HL-60/S4 treated with retinoic acid at 250 ng/mL for 4 days and 3 days (cell line): ENCODE data around the gene NMNAT2.
"Not testable (repeated sequence)": the region's sequence is repeated elsewhere in the genome, so short reads cannot be mapped to it uniquely, and the experiment has no call there.

Experiments used
- in situ Hi-C: fragments of 300-500 bp; cut with MboI; formaldehyde crosslinking; loops from 2 replicates; pipeline ENCODE4 v1.7.0; 2022; ENCODE audit warnings: low sequenced_read_pairs

The NMNAT2 gene

GRCh38 chr1:183417772-183418491 is at the start of gene NMNAT2:
TSS of gene NMNAT2 (minus strand) at chr1:183418380. CDS start at chr1:183418267, 113 bp downstream.
- in situ Hi-C loops, result no loop called here

DNA sequence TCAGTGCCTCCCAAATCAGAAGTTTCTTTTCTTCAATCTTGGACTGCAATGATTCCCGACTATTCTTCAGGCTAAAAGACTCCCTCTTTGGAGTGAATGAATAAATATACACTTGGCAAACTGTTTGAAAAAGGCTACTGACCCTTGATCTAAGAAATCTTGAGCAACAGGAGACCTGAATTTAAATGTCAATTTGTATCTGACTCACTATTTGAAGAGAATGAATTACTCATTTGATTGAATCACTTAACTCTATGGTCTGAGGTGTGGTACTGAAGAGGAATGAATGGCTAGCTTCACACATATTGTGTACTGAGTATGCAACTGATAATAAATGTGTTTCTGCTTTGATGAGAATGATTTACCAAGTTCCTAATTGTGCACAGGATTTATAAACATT is 49.5 kb upstream of the NMNAT2 start:
- in situ Hi-C loops, result no loop called here

DNA sequence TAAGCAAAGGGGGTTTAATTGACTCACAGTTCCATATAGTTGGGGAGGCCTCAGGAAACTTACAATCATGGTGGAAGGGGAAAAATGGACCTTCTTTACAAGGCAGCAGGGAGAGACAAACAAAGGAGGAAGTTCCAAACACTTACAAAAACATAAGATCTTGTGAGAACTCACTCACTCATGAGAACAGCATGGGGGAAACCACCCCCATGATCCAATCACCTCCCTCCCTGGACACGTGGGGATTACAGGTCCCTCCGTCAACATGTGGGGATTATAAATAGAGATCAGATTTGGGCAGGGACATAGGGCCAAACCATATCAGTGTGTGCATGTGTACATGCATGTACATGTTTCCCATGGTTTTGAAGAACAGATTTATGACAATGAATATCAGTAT is 48.6 kb upstream of the NMNAT2 start:
- in situ Hi-C loops, result no loop called here

GRCh38 chr1:183463566-183463965 is 45.4 kb upstream of the NMNAT2 start:
- in situ Hi-C loops, result no loop called here

GRCh38 chr1:183461350-183461749 is 43.2 kb upstream of the NMNAT2 start:
- in situ Hi-C loops, result no loop called here

DNA sequence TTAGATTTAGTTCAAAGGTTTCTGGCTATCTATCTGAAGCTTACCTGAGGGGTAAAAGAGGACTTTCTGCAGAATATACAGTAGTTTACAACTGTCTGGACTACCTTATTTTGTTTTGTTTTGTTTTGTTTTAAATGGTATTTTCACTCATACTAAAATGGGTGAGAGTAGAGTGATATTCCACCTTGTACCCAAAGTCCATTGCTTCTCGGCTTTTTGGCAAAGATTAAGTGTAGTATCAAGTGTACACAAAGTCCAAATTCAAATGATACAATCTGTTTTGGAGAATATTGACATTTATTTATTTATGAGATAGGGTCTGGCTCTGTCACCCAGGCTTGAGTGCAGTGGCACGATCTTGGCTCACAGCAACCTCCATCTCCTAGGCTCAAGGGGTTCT is 42.4 kb upstream of the NMNAT2 start:
- in situ Hi-C loops, result no loop called here

DNA sequence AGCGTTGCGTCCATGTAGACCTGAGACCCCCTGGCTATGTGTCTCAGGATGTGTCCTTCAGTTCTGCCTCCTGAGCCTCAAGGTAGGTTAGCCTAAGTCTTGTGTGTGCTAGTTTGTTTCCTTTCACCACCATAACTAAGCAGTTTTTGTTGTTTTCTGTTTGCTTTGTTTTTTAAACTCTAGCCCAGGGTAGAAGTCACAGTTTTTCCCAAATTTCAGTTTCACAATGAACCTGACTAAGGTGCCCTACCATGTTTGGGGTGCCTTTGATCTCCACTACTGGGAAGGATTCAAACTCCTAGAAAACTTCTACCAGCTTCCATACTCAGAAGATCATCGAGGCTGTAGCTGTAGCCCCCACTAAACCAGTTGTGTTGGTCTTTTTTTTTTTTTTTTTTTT is 39.3 kb upstream of the NMNAT2 start:
- in situ Hi-C loops, result no loop called here

DNA sequence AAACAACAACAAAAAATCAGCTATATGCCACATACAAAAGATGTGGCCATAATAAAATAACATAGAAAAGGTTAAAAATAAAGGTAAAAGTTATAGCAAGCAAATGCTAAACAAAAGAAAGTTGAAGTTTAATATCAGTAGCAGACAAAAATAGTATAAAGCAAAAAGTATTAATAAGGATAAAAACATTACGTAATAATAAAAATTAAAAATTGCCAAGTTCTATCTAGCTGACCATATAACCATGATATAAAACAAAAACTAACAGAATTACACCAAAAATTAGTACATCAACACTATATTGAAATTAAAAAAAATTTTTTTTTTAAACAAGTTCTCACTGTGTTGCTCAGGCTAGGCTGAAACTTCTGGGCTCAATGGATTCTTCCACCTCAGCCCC is 38.6 kb upstream of the NMNAT2 start:
- in situ Hi-C loops, result no loop called here

GRCh38 chr1:183454377-183454776 is 36.2 kb upstream of the NMNAT2 start:
- in situ Hi-C loops, result no loop called here

DNA sequence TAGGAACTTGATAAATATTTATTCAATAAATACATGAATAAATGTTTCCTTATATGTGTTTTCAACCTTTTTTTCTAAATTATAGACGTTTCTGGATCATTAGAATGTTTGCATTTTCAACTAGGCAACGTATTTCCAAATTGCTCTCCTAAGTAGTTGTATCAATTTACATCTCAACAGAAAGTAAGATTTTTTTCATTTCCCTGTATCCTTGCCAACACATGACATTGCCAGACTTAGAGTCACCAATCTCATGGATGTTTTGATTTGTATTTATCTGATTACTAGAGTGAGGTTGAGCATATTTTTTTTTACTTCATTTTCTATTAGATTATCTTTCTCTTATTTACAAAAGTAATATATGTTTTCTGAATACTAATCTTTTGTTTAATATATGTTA is 31.9 kb upstream of the NMNAT2 start:
- in situ Hi-C loops, result no loop called here

DNA sequence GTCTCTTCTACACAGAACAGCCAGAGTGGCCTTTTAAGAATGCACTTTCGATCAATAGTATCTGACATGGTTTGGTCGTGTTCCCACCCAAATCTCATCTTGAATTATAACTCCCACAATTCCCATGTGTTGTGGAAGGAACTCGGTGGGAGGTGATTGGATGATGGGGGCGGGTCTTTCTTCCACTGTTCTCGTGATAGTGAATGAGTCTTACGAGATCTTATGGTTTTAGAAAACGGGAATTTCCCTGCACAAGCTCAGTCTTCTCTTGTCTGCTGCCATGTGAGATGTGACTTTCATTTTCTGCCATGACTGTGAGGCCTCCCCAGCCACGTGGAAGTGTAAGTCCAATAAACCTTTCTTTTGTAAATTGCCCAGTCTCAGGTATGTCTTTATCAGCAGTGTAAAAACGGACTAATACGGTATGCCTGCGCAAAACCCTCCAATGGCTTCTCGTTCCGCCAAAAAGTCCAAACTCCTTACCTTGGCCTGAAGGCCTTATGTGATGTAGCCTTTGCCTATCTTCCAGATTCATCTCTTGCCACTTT is 31.1 kb upstream of the NMNAT2 start:
- in situ Hi-C loops, result no loop called here

DNA sequence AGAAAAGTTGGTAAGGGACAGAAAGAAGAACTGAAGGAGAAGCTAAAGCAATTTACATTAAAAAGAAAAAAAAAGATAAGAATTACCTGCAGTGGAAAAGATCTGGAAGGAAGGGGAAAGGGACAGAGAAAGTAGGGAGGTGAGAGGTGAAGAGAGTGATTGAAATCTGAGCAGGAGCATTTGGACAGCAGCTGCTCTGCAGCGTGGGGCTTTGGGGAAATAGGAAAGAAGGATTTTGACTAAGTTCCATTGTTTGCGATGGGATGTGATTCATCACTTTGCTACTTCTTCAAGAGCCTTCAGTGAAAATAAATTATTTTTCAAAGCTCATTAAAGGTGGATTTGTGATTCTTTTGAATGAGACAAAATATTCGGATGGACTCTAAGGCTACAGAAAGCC is 26.1 kb upstream of the NMNAT2 start:
- in situ Hi-C loops, result no loop called here

- in situ Hi-C loops, result no loop called here
These were observed 25.3 kb upstream of the NMNAT2 start for GRCh38 chr1:183443466-183443865.

- in situ Hi-C loops, result no loop called here
These were observed 24.8 kb upstream of the NMNAT2 start for GRCh38 chr1:183443011-183443410.

DNA sequence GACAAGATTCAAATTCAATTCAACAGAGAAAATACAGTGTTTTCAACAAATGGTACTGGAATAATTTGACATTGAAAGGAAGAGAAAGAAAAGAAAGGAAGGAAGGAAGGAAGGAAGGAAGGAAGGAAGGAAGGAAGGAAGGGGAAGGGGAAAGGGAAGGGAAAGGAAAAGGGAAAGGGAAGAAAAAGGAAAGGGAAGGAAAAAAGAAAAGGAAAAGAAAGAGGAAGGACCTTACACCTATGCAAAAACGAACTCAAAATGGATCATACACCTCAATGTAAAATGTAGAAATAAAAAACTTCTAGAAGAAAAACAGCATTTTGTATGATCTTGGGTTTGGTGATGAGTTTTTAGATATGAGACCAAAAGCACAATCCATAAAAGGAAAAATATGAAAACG is 19.9 kb upstream of the NMNAT2 start:
- in situ Hi-C loops, result no loop called here

DNA sequence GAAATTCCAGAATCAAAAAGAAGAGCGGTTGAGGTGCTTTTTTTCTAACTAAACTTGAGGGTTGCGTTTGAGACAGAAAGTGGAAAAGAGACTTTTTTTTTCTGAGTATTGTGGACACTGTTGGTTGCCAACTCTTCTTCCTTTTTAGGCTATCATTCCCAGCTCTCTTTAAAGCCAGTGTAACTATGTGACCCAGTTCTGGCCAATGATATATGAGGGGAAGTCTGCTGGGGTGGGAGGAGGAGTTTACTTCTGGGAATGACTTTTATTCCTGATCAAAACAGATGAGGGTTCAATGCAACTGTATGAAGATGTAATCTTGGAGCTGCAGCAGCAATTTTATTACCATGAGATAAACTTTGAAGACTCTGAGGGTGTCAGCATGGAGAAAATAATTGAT is 17.3 kb upstream of the NMNAT2 start:
- in situ Hi-C loops, result no loop called here

- in situ Hi-C loops, result no loop called here
These were observed 15.5 kb upstream of the NMNAT2 start for GRCh38 chr1:183433703-183434102.

- in situ Hi-C loops, result no loop called here
These were observed 14.3 kb upstream of the NMNAT2 start for GRCh38 chr1:183432548-183432875.

DNA sequence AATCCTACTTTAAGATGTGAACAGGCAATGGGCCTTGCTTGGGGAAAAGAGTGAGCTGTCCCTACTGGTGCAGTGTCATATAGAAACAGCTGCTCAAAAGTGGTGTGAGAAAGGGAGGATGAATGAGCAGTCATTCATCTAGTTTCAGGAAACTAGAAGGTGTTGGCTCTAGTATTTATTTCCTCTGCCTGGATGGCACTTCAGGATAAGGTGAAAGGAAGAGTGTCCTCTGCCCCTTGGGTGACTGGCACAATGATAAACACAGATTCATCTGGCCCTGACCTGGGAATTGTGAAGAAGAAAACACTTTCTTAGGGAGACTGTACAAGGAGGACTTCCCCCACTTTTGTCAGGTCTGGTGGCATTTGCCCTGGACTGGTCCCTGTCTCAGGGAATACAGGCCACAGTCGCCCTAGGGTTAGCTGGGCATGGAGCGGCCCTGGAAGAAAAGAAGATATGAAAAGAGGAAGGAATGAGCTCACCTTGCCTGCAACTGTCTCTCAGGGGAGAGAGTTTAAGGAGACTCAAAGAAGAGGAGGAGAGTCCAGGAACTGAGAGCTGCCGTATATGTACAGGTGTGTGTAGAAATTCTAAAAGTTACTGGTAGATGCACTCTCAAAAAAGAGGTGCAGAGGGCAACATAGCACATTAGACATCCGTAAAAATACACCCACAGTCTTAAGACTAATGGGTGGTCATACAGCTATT is 13.8 kb upstream of the NMNAT2 start:
- in situ Hi-C loops, result no loop called here

GRCh38 chr1:183427591-183427990 is 9.4 kb upstream of the NMNAT2 start:
- in situ Hi-C loops, result not testable (repeated sequence)

GRCh38 chr1:183424691-183425090 is 6.5 kb upstream of the NMNAT2 start:
- in situ Hi-C loops, result no loop called here

GRCh38 chr1:183423541-183423940 is 5.4 kb upstream of the NMNAT2 start:
- in situ Hi-C loops, result no loop called here
